ENCODE data around the gene EHMT1.

DNA sequence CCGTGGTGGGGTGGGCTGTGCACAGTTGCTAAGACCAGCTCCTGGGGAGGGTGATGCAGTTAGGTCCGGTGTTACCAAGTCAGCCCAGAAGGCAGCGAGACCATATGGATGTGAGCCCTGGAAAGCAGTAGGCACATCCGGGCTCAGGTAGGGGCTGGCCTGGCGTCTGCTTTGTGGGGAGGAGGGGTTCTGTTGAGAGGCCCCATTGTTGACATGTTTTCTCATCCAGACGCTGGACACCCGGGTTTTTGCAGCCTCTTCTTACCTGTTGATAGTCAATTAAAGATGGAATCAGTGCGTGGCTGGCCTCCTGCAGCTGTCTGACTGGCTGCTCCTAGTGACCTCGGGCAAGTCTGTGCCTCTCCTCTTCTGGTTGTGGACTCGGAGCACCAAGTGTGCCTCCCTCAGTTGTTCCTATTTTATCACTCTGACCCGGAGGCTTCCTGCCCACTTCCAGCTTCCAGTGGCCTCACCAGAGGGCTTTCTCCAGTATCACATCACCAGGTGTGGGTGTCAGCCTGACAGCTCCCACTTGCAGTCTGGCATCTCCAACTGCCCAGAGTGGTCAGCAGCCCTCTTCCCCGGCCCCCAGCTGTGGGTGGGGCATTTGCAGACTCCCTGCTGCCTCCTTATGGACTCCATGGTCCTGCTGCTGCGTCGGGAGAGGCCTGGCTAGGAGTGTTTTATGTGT lies 90.8 kb downstream of the EHMT1 start:
- TF ChIP-seq, protein P1, sequence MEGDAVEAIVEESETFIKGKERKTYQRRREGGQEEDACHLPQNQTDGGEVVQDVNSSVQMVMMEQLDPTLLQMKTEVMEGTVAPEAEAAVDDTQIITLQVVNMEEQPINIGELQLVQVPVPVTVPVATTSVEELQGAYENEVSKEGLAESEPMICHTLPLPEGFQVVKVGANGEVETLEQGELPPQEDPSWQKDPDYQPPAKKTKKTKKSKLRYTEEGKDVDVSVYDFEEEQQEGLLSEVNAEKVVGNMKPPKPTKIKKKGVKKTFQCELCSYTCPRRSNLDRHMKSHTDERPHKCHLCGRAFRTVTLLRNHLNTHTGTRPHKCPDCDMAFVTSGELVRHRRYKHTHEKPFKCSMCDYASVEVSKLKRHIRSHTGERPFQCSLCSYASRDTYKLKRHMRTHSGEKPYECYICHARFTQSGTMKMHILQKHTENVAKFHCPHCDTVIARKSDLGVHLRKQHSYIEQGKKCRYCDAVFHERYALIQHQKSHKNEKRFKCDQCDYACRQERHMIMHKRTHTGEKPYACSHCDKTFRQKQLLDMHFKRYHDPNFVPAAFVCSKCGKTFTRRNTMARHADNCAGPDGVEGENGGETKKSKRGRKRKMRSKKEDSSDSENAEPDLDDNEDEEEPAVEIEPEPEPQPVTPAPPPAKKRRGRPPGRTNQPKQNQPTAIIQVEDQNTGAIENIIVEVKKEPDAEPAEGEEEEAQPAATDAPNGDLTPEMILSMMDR (IDR thresholded peaks at IDR 0.05) = no peak
- no peak for TF ChIP-seq POLR2A (IDR thresholded peaks at IDR 0.05)
